Neural crest cell (in vitro differentiated cells): ENCODE results near the gene ATF6B. TPM values are rescaled to one million over a fixed set of nuclear protein-coding genes. Genes with fewer than 3 reads are reported as not detected.
A peak's percentile ranks its signal among the peaks of the same experiment; 100 is the strongest.

Experiments
- DNase-seq: peaks from one replicate; pipeline ENCODE4 v3.0.0; 2021; ENCODE audit warnings: low read depth, mixed read lengths, low spot score
- H3K27ac Mint-ChIP-seq: one replicate; pipeline ENCODE4 v1.8.0; 2021; ENCODE audit warnings: mild to moderate bottlenecking, mixed read lengths; ENCODE audit not compliant: unreplicated experiment
- H3K27me3 Mint-ChIP-seq: 2 replicates; pipeline ENCODE4 v1.8.0; 2021; ENCODE audit warnings: low read depth, mild to moderate bottlenecking, mixed read lengths
- H3K36me3 Mint-ChIP-seq: 2 replicates; pipeline ENCODE4 v1.8.0; 2021; ENCODE audit warnings: low read depth, mild to moderate bottlenecking, mixed read lengths
- H3K4me1 Mint-ChIP-seq: 2 replicates; pipeline ENCODE4 v1.8.0; 2021; ENCODE audit warnings: mixed read lengths
- H3K4me3 Mint-ChIP-seq: one replicate; pipeline ENCODE4 v1.8.0; 2021; ENCODE audit warnings: mild to moderate bottlenecking, mixed read lengths
- H3K9me3 Mint-ChIP-seq: 2 replicates; pipeline ENCODE4 v1.8.0; 2021; ENCODE audit warnings: mixed read lengths
- total RNA-seq: library from RNA; stranded (reverse); gene quantifications from 2 replicates; pipeline ENCODE4 v1.2.1, GENCODE V29; 2021
- TF ChIP-seq, protein P1 (sequence below): fragments of 200-600 bp; sonication (generic); conservative IDR thresholded peaks from 2 replicates; pipeline ENCODE4 v1.5.0; 2021; ENCODE audit warnings: antibody characterized with exemption, mild to moderate bottlenecking

Gene ATF6B
- total RNA-seq, 1 donor from 2014 or later = 83.6 TPM

GRCh38 chr6:32132110-32132509, 4.1 kb upstream of the ATF6B start:
- Mint-ChIP-seq H3K27ac (no peak overlapping the region), H3K27me3 (peaks cover 6% of the 10 kb centered on the region), H3K4me3 (peak overlapping the region; percentile 2), H3K36me3 (no peaks in the 10 kb centered on the region), H3K9me3 (peaks cover 2% of the 10 kb centered on the region), H3K4me1 (peaks cover 32% of the 10 kb centered on the region)
- TF ChIP-seq, protein P1, sequence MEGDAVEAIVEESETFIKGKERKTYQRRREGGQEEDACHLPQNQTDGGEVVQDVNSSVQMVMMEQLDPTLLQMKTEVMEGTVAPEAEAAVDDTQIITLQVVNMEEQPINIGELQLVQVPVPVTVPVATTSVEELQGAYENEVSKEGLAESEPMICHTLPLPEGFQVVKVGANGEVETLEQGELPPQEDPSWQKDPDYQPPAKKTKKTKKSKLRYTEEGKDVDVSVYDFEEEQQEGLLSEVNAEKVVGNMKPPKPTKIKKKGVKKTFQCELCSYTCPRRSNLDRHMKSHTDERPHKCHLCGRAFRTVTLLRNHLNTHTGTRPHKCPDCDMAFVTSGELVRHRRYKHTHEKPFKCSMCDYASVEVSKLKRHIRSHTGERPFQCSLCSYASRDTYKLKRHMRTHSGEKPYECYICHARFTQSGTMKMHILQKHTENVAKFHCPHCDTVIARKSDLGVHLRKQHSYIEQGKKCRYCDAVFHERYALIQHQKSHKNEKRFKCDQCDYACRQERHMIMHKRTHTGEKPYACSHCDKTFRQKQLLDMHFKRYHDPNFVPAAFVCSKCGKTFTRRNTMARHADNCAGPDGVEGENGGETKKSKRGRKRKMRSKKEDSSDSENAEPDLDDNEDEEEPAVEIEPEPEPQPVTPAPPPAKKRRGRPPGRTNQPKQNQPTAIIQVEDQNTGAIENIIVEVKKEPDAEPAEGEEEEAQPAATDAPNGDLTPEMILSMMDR = no peak
- DNase-seq = no peak

GRCh38 chr6:32131439-32131948, 3.4 kb upstream of the ATF6B start:
- Mint-ChIP-seq H3K27me3 (peaks cover 6% of the 10 kb centered on the region), H3K4me3 (peak overlapping the region; percentile 76), H3K9me3 (peaks cover 2% of the 10 kb centered on the region), H3K36me3 (no peaks in the 10 kb centered on the region), H3K4me1 (peaks cover 38% of the 10 kb centered on the region), H3K27ac (no peak overlapping the region)
- TF ChIP-seq, protein P1 = no peak
- no peak for DNase-seq

GRCh38 chr6:32129297-32130088, 1.4 kb upstream of the ATF6B start:
- Mint-ChIP-seq H3K36me3 (peaks cover 3% of the 10 kb centered on the region), H3K4me3 (peak overlapping the region; percentile 93), H3K4me1 (peaks cover 45% of the 10 kb centered on the region), H3K9me3 (peaks cover 2% of the 10 kb centered on the region), H3K27me3 (peaks cover 2% of the 10 kb centered on the region), H3K27ac (peak overlapping the region; percentile 95)
- TF ChIP-seq, protein P1 = no peak
- no peak for DNase-seq

DNA sequence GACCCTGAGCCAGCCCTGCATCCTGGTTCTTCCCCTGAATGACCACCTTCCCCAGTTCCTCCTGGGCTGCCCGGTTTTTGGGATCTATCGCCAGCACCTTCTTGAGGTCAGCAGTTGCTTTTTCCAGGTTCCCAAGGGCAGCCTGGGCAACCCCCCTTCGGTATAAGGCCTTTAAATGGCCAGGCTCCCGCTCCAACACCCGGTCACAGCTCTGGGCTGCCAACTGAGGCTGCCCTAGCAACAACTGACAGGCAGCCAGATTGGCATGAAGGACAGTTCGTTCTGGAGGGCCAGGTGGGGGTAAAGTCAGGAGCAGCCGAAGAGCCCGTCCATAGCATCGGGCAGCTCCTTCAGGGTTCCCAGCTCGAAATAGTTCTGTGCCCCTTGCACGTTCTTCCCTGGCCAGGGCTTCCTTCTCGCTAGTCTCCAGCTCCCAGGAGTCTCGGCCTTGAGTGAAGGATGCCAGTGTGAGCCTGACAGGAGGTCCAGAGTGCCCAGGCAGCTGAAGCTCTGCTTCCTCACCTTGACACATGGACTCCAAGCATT, 778 bp upstream of the ATF6B start:
- H3K4me3 Mint-ChIP-seq = peak overlapping the region; percentile 99
- H3K27ac Mint-ChIP-seq = no peak overlapping the region
- H3K36me3 Mint-ChIP-seq = peaks cover 8% of the 10 kb centered on the region
- peaks cover 2% of the 10 kb centered on the region for H3K27me3 Mint-ChIP-seq
- peaks cover 45% of the 10 kb centered on the region for H3K4me1 Mint-ChIP-seq
- TF ChIP-seq, protein P1 = no peak
- H3K9me3 Mint-ChIP-seq = peaks cover 2% of the 10 kb centered on the region
- no peak for DNase-seq

DNA sequence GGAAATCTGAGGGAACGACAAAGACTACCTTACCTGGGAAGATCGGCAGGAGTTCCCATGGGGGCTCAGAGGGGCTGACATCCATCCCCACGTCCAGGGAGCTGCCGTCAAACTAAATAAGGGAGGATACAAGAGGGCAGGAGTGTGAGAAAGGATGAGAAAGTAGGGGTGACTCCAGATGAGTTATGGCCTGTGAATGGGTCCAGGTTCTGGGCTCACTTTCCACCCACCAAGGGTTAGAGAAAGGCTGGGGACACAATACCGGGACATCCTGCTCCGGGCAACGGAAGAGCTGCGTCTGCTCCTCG, 683 bp downstream of the ATF6B start:
- TF ChIP-seq, protein P1 = no peak
- H3K9me3 Mint-ChIP-seq = peaks cover 2% of the 10 kb centered on the region
- peak overlapping the region; percentile 99 for H3K27ac Mint-ChIP-seq
- H3K4me3 Mint-ChIP-seq = peak overlapping the region; percentile 99
- H3K36me3 Mint-ChIP-seq = peaks cover 8% of the 10 kb centered on the region
- peaks cover 45% of the 10 kb centered on the region for H3K4me1 Mint-ChIP-seq
- DNase-seq = no peak
- peaks cover 2% of the 10 kb centered on the region for H3K27me3 Mint-ChIP-seq
